Epithelial cell of esophagus (primary cell): ENCODE results near the gene ATP6V0A1.
"Not testable (repeated sequence)": the region's sequence is repeated elsewhere in the genome, so short reads cannot be mapped to it uniquely, and the experiment has no call there.

Experiments used
- DNase-seq: peaks from one replicate; pipeline ENCODE4 v3.0.0; 2010; ENCODE audit warnings: low read depth
- H3K4me3 ChIP-seq: 2 replicates; pipeline ENCODE4 v1.5.1; 2011; ENCODE audit warnings: mild to moderate bottlenecking, low read length, control low read depth
- TF ChIP-seq, protein P1 (sequence below): IDR thresholded peaks from 2 replicates; pipeline ENCODE4 v1.5.1; 2011; ENCODE audit warnings: low read depth, mild to moderate bottlenecking, low read length, control low read depth, inconsistent platforms; ENCODE audit not compliant: insufficient read depth; ENCODE audit errors: missing control alignments

Gene ATP6V0A1

DNA sequence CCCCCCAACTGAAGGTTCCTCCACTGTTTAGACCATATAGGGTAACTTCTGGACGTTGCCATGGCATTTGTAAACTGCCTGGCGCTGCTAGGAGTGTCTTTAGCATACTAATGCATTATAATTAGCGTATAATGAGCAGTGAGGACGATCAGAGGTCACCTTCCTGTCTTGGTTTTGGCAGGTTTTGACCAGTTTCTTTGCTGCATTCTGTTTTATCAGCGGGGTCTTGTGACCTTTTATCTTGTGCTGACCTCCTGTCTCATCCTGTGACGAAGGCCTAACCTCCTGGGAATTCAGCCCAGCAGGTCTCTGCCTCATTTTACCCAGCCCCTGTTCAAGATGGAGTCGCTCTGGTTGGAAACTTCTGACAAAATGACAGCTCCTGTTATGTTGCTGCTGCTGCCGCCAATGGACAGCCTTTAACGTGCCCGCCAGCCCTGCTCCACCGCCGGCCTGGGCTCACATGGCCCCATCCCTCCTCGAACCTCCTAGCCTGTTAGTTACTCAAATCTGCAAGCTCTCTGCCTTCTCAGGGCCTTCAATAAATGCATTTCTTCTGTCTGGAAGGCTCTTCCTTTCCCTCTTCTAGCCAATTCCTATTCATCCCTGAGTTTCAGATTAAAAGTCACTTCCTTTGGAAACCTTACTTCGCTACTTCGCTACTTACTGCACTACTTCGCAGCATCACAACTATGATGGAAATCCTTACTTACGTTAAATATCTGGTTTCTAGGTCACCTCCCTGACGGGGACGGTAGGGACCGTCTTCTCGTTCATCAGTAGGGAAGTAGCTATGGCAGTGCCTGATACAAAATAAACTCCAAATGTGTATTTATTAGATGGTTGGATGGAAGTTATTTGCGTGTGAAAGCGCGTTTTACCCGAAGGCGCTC, 76.7 kb downstream of the ATP6V0A1 start:
- H3K4me3 ChIP-seq, result peak overlapping the region; percentile 58
- TF ChIP-seq, protein P1, sequence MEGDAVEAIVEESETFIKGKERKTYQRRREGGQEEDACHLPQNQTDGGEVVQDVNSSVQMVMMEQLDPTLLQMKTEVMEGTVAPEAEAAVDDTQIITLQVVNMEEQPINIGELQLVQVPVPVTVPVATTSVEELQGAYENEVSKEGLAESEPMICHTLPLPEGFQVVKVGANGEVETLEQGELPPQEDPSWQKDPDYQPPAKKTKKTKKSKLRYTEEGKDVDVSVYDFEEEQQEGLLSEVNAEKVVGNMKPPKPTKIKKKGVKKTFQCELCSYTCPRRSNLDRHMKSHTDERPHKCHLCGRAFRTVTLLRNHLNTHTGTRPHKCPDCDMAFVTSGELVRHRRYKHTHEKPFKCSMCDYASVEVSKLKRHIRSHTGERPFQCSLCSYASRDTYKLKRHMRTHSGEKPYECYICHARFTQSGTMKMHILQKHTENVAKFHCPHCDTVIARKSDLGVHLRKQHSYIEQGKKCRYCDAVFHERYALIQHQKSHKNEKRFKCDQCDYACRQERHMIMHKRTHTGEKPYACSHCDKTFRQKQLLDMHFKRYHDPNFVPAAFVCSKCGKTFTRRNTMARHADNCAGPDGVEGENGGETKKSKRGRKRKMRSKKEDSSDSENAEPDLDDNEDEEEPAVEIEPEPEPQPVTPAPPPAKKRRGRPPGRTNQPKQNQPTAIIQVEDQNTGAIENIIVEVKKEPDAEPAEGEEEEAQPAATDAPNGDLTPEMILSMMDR, result no peak
- DNase-seq, result no peak

DNA sequence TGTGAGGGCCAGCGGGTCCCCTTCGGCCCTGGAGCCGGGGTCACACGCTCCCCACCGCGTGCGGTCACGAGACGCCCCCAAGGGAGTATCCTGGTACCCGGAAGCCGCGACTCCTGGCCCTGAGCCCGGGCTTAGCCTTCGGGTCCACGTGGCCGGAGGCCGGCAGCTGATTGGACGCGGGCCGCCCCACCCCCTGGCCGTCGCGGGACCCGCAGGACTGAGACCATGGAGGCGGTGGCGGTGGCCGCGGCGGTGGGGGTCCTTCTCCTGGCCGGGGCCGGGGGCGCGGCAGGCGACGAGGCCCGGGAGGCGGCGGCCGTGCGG, 77.3 kb downstream of the ATP6V0A1 start, which contains the start of gene NAGLU:
TSS of gene NAGLU (plus strand) at position 194 of the 324 bp plus-strand sequence. CDS start at position 226, 32 bp downstream.
- TF ChIP-seq, protein P1, result no peak
- peak within 1 kb of the TSS; percentile 62 for H3K4me3 ChIP-seq
- peak; percentile 73 for DNase-seq

DNA sequence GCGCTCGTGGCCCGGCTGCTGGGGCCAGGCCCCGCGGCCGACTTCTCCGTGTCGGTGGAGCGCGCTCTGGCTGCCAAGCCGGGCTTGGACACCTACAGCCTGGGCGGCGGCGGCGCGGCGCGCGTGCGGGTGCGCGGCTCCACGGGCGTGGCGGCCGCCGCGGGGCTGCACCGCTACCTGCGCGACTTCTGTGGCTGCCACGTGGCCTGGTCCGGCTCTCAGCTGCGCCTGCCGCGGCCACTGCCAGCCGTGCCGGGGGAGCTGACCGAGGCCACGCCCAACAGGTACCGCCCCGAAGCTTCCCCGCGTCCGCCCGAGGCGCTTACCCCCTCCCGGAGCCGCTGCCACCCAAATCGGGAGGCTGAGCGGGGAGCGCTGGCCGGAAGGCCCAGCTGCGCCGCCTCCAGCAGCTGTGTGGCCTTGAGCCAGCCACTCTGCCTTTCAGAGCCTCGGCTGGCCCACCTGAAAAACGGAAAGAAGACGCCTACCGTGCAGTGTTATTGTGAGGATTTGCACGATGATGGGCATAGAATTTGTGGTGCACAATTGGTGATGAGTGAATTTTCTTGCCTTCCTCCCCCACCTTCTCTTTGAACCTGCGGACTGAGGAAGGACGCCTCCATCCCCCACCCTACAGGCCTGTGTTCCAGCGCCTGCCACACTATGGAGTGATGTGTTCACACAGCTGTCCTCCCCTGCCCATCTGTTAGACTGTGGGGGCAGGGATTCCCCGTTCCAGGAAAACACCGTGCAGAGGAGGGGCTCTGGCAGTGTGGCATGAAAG, 77.9 kb downstream of the ATP6V0A1 start:
- peak; percentile 56 for DNase-seq
- H3K4me3 ChIP-seq, result peak overlapping the region; percentile 62
- TF ChIP-seq, protein P1, result no peak

DNA sequence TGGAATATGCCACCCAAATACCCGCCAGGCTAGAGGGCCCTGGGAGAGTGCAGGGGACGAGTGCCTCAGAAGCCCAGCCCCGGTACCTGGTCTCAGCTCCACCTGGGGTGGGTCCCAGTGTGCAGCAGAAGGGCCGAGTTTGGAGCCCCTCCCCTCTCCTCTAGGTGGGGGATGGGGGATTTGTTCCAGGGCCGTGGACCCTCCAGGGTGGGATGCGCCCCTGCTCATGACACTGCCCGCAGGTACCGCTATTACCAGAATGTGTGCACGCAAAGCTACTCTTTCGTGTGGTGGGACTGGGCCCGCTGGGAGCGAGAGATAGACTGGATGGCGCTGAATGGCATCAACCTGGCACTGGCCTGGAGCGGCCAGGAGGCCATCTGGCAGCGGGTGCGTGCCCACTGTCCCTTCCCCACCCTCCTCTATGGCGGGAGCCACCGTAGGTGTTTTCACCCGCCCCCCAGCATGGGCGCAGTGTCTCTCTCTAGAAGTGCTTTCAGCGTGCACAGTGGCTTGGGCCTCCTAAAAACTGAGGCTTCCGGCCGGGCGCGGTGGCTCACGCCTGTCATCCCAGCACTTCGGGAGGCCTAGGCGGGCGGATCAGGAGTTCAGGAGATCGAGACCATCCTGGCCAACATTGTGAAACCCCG, 78.6 kb downstream of the ATP6V0A1 start:
- H3K4me3 ChIP-seq, result peak overlapping the region; percentile 62

DNA sequence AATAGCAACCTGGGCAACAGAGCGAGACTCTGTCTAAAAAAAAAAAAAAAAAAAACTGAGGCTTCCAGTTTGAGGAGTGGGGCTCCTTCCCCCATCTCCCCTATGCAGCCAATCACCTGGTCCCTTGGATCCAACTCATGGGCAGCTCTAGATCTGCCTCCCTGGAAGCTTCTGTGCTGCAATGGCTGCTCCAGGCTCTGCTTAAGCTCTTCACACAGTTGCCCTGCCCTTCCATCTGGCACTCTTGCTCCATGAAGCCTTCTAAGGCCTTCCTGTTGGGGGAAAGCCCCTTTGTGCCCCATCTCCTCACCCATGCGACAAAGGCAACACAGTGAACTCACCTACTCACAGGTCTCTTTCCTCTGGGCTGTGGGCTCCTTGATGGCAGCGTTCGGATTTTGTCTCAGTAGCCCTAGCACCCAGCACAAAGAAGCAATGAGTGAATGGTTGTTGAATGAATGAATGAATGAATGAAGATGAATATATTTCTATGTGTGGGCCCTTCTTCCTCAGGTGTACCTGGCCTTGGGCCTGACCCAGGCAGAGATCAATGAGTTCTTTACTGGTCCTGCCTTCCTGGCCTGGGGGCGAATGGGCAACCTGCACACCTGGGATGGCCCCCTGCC, 79.3 kb downstream of the ATP6V0A1 start:
- TF ChIP-seq, protein P1, result no peak
- H3K4me3 ChIP-seq, result no peak overlapping the region
- DNase-seq, result no peak

More for the DNA sequence above, 78.6 kb downstream of the ATP6V0A1 start:
- TF ChIP-seq, protein P1, result no peak
- DNase-seq, result no peak

DNA sequence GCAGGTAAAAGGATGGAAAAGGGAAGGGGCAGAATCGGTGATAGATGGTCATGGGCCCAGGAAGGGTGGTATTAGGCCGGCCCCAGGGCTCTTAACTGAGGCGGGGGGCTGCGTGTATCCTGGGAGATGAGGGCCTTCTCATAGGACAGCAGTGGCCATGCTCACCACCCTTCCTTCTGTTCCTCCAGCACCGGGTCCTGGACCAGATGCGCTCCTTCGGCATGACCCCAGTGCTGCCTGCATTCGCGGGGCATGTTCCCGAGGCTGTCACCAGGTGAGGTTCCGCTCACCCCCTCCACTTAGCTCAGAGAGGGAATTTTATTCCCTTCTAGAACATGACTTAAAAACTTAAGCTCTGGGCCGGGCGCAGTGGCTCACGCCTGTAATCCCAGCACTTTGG, 79.8 kb downstream of the ATP6V0A1 start:
- TF ChIP-seq, protein P1, result no peak
- no peak overlapping the region for H3K4me3 ChIP-seq
- DNase-seq, result no peak

DNA sequence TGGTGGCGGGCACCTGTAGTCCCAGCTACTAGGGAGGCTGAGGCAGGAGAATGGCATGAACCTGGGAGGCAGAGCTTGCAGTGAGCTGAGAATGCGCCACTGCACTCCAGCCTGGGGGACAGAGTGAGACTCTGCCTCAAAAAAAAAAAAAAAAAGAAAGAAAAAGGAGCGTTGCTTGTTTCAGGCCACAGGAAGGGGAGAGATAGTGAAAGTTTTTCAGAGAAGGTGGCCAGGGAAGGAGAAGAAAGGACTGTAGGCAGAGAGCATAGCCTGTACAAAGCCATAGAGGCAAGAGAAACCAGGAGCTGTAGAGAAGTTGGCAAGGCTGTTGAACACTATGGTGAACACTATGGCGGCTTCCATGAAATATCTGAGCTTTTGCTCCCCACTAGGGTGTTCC, 81.9 kb downstream of the ATP6V0A1 start:
- not testable (repeated sequence) for H3K4me3 ChIP-seq

More for the DNA sequence above, 81.9 kb downstream of the ATP6V0A1 start:
- not testable (repeated sequence) for DNase-seq
